ENCODE data around the gene MMP13.
"Not testable (repeated sequence)": the region's sequence is repeated elsewhere in the genome, so short reads cannot be mapped to it uniquely, and the experiment has no call there.

MMP13 gene

DNA sequence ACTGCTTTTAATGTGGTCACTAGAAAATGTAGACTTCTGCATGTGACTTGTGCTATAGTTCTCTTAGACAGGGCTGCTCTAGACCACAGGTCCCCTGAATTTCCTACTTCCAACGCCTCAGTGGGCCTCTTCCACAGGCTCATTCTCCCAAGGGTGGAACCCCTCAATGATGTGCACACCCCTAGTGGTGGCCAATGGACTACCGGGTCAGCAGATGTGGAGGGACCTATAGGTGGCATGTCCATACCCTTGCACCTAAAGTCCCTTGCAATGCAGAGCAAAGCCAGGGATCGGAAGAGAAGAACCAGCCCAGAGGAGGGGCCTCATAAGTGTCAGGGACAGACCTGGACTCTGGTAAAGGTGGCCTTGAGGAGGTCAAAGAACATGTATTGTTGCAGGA lies 20.0 kb downstream of the MMP13 start:
- no peak for DNase-seq (ENCODE audit: low spot score)

- no peak for DNase-seq (ENCODE audit: low spot score)
Observed at GRCh38 chr11:102934735-102935134, 20.8 kb downstream of the MMP13 start.

DNA sequence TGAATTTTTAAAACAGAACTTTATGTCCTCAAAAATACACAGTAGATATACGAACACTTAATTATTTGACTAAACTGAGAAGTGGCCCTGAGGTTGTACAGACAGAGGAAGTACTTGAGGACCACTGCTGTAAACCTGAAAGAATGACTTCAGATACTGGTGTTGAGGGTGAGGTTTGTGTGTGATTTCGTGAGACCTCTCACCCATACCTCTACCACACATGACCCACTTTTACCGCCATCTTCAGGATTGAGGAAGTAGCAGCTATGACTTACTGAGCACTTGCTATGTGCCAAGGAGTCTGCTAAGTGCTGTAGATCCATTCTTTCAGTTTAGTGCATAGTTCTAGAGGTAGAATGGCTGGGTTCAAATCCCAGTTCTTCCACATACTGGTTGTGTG lies 21.9 kb downstream of the MMP13 start:
- no peak for DNase-seq (ENCODE audit: low spot score)

GRCh38 chr11:102932678-102933077 lies 22.9 kb downstream of the MMP13 start:
- no peak for DNase-seq (ENCODE audit: low spot score)

DNA sequence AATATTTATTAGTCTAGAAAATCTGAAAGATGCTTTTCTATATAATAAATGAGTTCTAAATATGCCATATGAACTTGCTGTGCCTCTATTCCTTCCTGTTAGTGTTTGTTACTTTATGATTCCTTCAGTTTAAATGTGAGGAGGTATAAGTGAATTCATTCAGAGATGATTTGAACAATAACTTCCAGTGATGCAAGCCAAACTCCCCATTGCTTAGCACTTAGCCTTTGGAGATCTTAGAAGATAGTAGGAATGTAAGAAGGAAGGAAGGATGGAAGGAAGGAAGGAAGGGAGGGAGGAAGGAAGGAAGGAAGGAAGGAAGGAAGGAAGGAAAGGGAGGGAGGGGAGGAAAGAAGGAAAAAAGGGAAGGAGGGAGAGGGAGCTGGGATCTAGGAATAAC lies 25.1 kb downstream of the MMP13 start:
- no peak for DNase-seq (ENCODE audit: low spot score)

GRCh38 chr11:102929972-102930371 lies 25.6 kb downstream of the MMP13 start:
- no peak for DNase-seq (ENCODE audit: low spot score)

DNA sequence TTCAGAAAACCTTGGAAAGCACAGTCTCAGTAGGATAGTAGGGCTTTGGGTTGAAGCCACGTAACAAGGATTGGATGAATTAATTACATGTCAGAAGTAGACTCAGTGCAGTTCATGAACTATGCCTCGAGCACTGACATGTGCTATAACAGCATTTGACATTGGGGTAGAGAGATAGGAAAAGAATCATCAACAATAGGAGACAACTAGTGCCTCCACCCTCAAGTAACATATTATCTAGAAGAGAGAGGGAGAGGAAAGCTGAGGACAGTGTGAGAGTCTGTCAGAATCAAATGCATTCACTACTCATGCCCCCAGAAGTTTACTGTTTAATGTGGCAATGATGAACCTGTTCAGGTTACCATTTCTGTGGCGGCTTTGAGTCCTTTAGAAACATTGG lies 26.4 kb downstream of the MMP13 start:
- no peak for DNase-seq (ENCODE audit: low spot score)

- DNase-seq (ENCODE audit: low spot score) = no peak
Observed at GRCh38 chr11:102928247-102928646, 27.3 kb downstream of the MMP13 start.

DNA sequence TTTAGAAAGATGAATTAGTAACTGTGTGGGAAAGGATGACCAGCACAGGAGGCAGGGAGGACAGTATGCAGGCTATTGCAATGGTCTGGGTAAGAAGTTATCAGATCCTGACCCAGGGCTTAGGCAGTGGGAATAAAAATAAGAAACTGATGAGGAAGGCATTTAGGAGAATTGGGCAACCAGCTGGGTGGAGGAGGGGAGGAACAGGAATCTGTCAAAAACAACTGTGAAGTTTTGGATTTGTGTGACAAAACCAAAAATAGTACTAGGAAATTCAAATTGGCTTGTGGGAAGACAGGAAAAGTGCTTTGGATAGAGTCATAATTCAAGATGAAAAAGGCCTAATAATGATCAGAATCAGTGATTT lies 27.9 kb downstream of the MMP13 start:
- no peak for DNase-seq (ENCODE audit: low spot score)

GRCh38 chr11:102926961-102927623 lies 28.4 kb downstream of the MMP13 start:
- DNase-seq (ENCODE audit: low spot score) = no peak

- no peak for DNase-seq (ENCODE audit: low spot score)
Observed at GRCh38 chr11:102926517-102926916, 29.0 kb downstream of the MMP13 start.

DNA sequence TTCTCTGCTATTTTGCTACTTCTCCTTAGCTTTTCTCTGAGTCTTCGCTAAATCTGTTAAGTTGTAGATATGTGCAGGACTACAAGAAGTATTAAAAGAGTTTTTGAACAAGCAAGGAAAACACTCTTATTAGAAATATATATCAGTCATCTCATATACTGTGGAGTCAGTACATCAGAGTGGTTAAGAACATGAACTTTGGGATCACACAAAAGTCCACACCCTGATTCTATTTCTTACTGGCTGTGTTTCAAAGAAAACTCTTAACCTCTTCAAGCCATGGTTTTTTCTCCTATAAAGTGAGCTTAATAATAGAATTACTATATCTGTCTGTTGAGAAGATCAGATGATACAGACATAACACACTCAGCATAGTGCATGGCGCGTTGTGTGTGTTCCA lies 29.5 kb downstream of the MMP13 start:
- no peak for DNase-seq (ENCODE audit: low spot score)

DNA sequence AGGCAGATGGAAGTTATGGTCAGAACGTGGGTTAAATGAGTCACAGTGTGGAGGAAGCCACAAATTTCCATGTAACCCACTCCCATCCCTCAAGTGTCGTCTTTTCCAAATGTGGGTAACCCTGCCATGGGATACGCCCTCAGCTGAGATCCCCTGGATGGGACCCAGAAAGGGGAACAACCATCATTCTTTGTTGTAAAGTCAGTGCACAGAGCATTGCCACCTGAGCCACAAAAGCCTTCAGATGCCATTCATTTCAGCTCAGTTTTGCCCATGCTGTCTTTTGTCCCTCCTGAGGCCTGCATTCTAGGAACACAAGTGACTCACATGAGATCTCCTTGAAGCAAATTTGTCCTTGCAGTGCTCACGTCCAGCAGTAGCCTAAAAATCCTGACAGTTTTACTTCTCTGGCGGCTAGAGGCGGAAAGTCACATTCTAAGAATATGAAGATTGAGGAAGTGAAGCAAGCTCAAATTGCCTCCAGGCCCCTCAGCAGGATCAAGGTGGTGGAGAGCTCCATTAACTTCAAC lies 30.6 kb downstream of the MMP13 start:
- DNase-seq (ENCODE audit: low spot score) = no peak

GRCh38 chr11:102921587-102922220 lies 33.8 kb downstream of the MMP13 start:
- DNase-seq (ENCODE audit: low spot score) = no peak

- no peak for DNase-seq (ENCODE audit: low spot score)
Observed at GRCh38 chr11:102920118-102920684, 35.3 kb downstream of the MMP13 start.

- DNase-seq (ENCODE audit: low spot score) = no peak
Observed at GRCh38 chr11:102915044-102915375, 40.5 kb downstream of the MMP13 start.

- DNase-seq (ENCODE audit: low spot score) = peak; percentile 50
Observed at GRCh38 chr11:102914238-102915043, 41.1 kb downstream of the MMP13 start.

- no peak for DNase-seq (ENCODE audit: low spot score)
Observed at GRCh38 chr11:102912482-102912830, 43.1 kb downstream of the MMP13 start.

DNA sequence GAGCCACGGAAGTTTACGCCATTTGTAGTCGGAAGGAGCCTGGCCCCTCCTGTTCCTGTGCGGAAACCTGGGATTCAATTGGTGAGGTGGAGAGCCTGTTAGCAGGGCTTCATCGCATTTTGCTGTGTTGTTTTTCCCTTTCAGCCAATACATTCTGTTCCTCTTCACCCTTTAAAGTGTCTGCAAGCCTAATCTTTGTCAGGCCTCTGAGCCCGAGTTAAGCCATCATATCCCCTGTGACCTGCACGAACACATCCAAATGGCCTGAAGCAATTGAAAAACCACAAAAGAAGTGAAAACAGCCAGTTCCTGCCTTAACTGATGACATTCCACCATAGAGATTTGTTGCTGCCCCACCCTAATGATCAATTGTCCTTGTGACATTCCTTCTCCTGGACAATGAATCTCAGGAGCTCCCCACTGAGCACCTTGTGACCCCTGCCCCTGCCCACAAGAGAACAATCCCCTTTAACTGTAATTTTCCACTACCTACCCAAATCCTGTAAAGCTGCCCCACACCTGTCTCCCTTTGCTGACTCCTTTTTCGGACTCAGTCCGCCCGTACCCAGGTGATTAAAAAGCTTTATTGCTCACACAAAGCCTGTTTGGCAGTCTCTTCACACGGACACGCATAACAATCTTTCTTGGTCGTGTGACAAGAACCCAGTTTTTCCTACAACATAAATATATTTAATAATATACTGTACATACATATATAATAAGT lies 43.6 kb downstream of the MMP13 start:
- no peak for DNase-seq (ENCODE audit: low spot score)

DNA sequence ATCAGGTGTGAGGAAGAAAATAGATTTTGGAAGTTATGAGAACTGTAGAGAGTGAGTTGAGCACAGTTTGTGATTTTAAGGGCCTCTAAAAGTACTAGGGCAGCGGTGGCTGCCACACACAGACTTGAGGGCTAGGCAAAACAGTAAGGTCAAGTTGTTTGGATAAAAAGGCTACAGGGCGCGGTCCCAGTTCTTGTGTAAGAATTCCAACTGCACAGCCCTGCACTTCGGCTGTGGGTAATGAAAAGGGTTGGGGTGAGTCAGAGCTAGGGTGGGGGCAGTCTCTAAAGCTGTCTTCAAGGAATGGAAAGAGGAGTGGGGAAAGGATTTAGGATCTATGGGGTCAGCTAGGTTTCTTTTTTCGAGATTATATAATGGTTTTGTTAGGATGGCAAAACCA lies 49.7 kb downstream of the MMP13 start:
- not testable (repeated sequence) for DNase-seq (ENCODE audit: low spot score)

- not testable (repeated sequence) for DNase-seq (ENCODE audit: low spot score)
Observed at GRCh38 chr11:102903895-102904294, 51.6 kb downstream of the MMP13 start.

GRCh38 chr11:102900346-102900745 lies 55.2 kb downstream of the MMP13 start:
- no peak for DNase-seq (ENCODE audit: low spot score)

Measured in RKO (cell line).